SK-N-SH (cell line): ENCODE measurements around the gene TOR4A. TPM values are rescaled to one million over a fixed set of nuclear protein-coding genes. Genes with fewer than 3 reads are reported as not detected.
A peak's percentile ranks its signal among the peaks of the same experiment; 100 is the strongest.

Experiments
- CTCF ChIA-PET: fragments of 300-600, 350-600 bp; formaldehyde crosslinking; extraction: SDS; loops from one replicate; lab custom pipeline; 2021; lab: Yijun Ruan, JAX
- POLR2A ChIA-PET: fragments of 350-600 bp; sonication (Branson Sonifier 250); formaldehyde crosslinking; extraction: SDS; loops from one replicate; lab custom pipeline; 2020; ENCODE audit warnings: antibody characterized with exemption, inconsistent platforms; lab: Yijun Ruan, JAX
- DNase-seq: peaks from one replicate; pipeline ENCODE4 v3.0.0; 2012
- H2AFZ ChIP-seq: fragments of 200-600 bp; sonication (generic); 2 replicates; pipeline ENCODE4 v1.8.1; 2016; ENCODE audit warnings: antibody characterized with exemption, mild to moderate bottlenecking, low read depth
- H3F3A ChIP-seq: fragments of 200-600 bp; sonication (generic); replicated peaks from 2 replicates; pipeline ENCODE3; 2016; ENCODE audit warnings: antibody characterized with exemption, mild to moderate bottlenecking; ENCODE audit not compliant: insufficient read depth
- H3K27ac ChIP-seq, 2 experiments: fragments of 200-500 bp in 1 of 2; fragments of 200-600 bp in 1 of 2; sonication (Bioruptor generic) in 1 of 2; sonication (generic), shearing (Covaris generic) in 1 of 2; 2 replicates each; pipeline versions ENCODE4 v1.5.1 to v1.6.1; 2014 to 2016; ENCODE audit warnings: low read depth in 2 of 2, inconsistent platforms in 1 of 2, low read length in 1 of 2, mild to moderate bottlenecking in 1 of 2, mixed read lengths in 1 of 2
- H3K27me3 ChIP-seq: fragments of 200-600 bp; sonication (generic), shearing (Covaris generic); 2 replicates; pipeline ENCODE4 v1.6.1; 2016; ENCODE audit warnings: mixed run types; ENCODE audit not compliant: insufficient read depth
- H3K36me3 ChIP-seq, 2 experiments: fragments of 200-500 bp in 1 of 2; fragments of 200-600 bp in 1 of 2; sonication (Bioruptor generic) in 1 of 2; sonication (generic) in 1 of 2; replicated peaks in 1 of 2; 2 replicates each; pipeline versions ENCODE3 to v1.5.1; 2014 to 2016; ENCODE audit warnings: low read length in 1 of 2, mild to moderate bottlenecking in 1 of 2; ENCODE audit not compliant: insufficient read depth in 2 of 2, control insufficient read depth in 1 of 2
- H3K4me1 ChIP-seq, 2 experiments: fragments of 200-500 bp in 1 of 2; fragments of 200-600 bp in 1 of 2; sonication (Bioruptor generic) in 1 of 2; sonication (generic), shearing (Covaris generic) in 1 of 2; 2 replicates each; pipeline versions ENCODE4 v1.5.1 to v1.6.1; 2014 to 2016; ENCODE audit warnings: low read depth in 1 of 2, low read length in 1 of 2, mixed run types in 1 of 2; ENCODE audit not compliant: insufficient read depth in 2 of 2, control insufficient read depth in 1 of 2
- H3K4me2 ChIP-seq: fragments of 200-600 bp; sonication (generic), shearing (Covaris generic); 2 replicates; pipeline ENCODE4 v1.6.1; 2017; ENCODE audit warnings: mixed run types
- H3K4me3 ChIP-seq, 2 experiments: fragments of 200-500 bp in 1 of 2; fragments of 200-600 bp in 1 of 2; sonication (Bioruptor generic) in 1 of 2; sonication (generic), shearing (Covaris generic) in 1 of 2; 2 replicates each; pipeline versions ENCODE4 v1.5.1 to v1.8.1; 2014 to 2016; ENCODE audit warnings: low read depth in 2 of 2, inconsistent platforms in 1 of 2, low read length in 1 of 2, mild to moderate bottlenecking in 1 of 2, mixed read lengths in 1 of 2, moderate library complexity in 1 of 2
- H3K79me2 ChIP-seq: fragments of 200-600 bp; sonication (generic); 2 replicates; pipeline ENCODE4 v1.8.1; 2017; ENCODE audit warnings: mild to moderate bottlenecking; ENCODE audit not compliant: insufficient read depth
- H3K9ac ChIP-seq: fragments of 200-600 bp; sonication (generic); 2 replicates; pipeline ENCODE4 v1.6.1; 2017; ENCODE audit warnings: mixed run types
- H3K9me2 ChIP-seq: fragments of 200-600 bp; sonication (generic); 2 replicates; pipeline ENCODE4 v1.6.1; 2017; ENCODE audit warnings: mixed run types
- H3K9me3 ChIP-seq: fragments of 200-600 bp; sonication (generic); 2 replicates; pipeline ENCODE4 v1.6.1; 2017; ENCODE audit warnings: mixed run types, mild to moderate bottlenecking, moderate library complexity
- H4K20me1 ChIP-seq: fragments of 200-600 bp; sonication (generic); 2 replicates; pipeline ENCODE4 v1.6.1; 2017; ENCODE audit warnings: mild to moderate bottlenecking, mixed run types; ENCODE audit not compliant: insufficient read depth
- CHD2 ChIP-seq: fragments of 150-350 bp; IDR thresholded peaks from 2 replicates; pipeline ENCODE4 v1.6.1; 2018; ENCODE audit warnings: low read length; ENCODE audit not compliant: partially characterized antibody
- EP300 ChIP-seq, 2 experiments: IDR thresholded peaks; 2 replicates each; pipeline versions ENCODE4 v1.4.0 to v1.6.1; 2012; ENCODE audit warnings: borderline replicate concordance in 1 of 2, low read depth in 1 of 2, low read length in 1 of 2
- JUND ChIP-seq: IDR thresholded peaks from 2 replicates; pipeline ENCODE4 v1.4.0; 2012
- MAX ChIP-seq: IDR thresholded peaks from 2 replicates; pipeline ENCODE4 v1.4.0; 2012; ENCODE audit warnings: low read depth
- MEF2A ChIP-seq: IDR thresholded peaks from 2 replicates; pipeline ENCODE4 v1.4.0; 2012; ENCODE audit warnings: low read depth, borderline replicate concordance
- NFIC ChIP-seq: IDR thresholded peaks from 2 replicates; pipeline ENCODE4 v1.4.0; 2012; ENCODE audit warnings: borderline replicate concordance
- POLR2AphosphoS5 ChIP-seq: IDR thresholded peaks from 2 replicates; pipeline ENCODE4 v1.6.1; 2012; ENCODE audit warnings: low read depth, low read length
- SIN3A ChIP-seq: IDR thresholded peaks from 2 replicates; pipeline ENCODE4 v1.6.1; 2012; ENCODE audit warnings: low read depth, mild to moderate bottlenecking, low read length, moderate library complexity, borderline replicate concordance
- SMC3 ChIP-seq: IDR thresholded peaks from 2 replicates; pipeline ENCODE4 v1.6.1; 2012; ENCODE audit warnings: low read depth, low read length, improper control_type of control experiment
- TCF12 ChIP-seq: IDR thresholded peaks from 2 replicates; pipeline ENCODE4 v1.4.0; 2012
- USF1 ChIP-seq: IDR thresholded peaks from 2 replicates; pipeline ENCODE4 v1.4.0; 2012; ENCODE audit warnings: low read depth, borderline replicate concordance
- ZBTB33 ChIP-seq: IDR thresholded peaks from 2 replicates; pipeline ENCODE4 v1.4.0; 2012; ENCODE audit warnings: low read depth, borderline replicate concordance
- WGBS: methylation state at CpG from one replicate; pipeline ENCODE4 v1.1.6; 2017; ENCODE audit warnings: low lambda C conversion rate; 5-methylcytosine and 5-hydroxymethylcytosine counted together
- polyA plus RNA-seq, 3 experiments: library from polyadenylated mRNA; depleted of rRNA; stranded (reverse); fragments of >200 nt; gene quantifications; 2 replicates each; pipeline ENCODE4 v1.2.3, GENCODE V29; 2012

Gene TOR4A
- polyA plus RNA-seq, 1 of the 3 experiments (the other 2 are of a cell fraction): 0.81 TPM

- Histone ChIP-seq H3K9ac (no peak overlapping the region), H3K79me2 (no peaks in the 10 kb centered on the region), H3K4me1 (peaks cover 0 to 24% of the 10 kb centered on the region in 2 experiments; a peak in 2 of 4 replicates), H4K20me1 (no peaks in the 10 kb centered on the region), H3K4me2 (no peak overlapping the region), H3K27me3 (no peaks in the 10 kb centered on the region), H3K27ac (no peak overlapping the region), H3K36me3 (no peaks in the 10 kb centered on the region), H2AFZ (no peak overlapping the region), H3K9me3 (no peaks in the 10 kb centered on the region), H3F3A (peaks cover 4% of the 10 kb centered on the region), H3K4me3 (no peak overlapping the region), H3K9me2 (no peaks in the 10 kb centered on the region)
- WGBS: 78% methylated on average over 7 of the region's 16 CpGs
- peak; percentile 51 for DNase-seq
- TF ChIP-seq MAX (no peak), CHD2 (no peak), ZBTB33 (no peak), JUND (no peak), NFIC (no peak), SIN3A (no peak), POLR2AphosphoS5 (no peak), EP300 (IDR thresholded peaks at IDR 0.05; ENCODE audit: borderline replicate concordance in 1 of 2, low read depth in 1 of 2, low read length in 1 of 2) (no peak)
- CTCF ChIA-PET: interaction anchor here (1.5 to 5.7 kb wide), 2 partner anchors 8 to 14 kb away, joined by 5 to 74 read pairs; no protein-coding TSS in a partner anchor
- POLR2A ChIA-PET: no interaction called here
Measured at GRCh38 chr9:137304383-137305059, 27.0 kb downstream of the TOR4A start.

- WGBS: 90% methylated on average over 28 of the region's 36 CpGs
- CTCF ChIA-PET: interaction anchor here (5.7 kb wide), 1 partner anchor 13 kb away, joined by 74 read pairs; no protein-coding TSS in a partner anchor
- no peaks in the 10 kb centered on the region for H3K9me3 ChIP-seq
Measured at GRCh38 chr9:137305060-137305797, 27.7 kb downstream of the TOR4A start.

More at GRCh38 chr9:137305060-137305797, 27.7 kb downstream of the TOR4A start:
- Histone ChIP-seq H3F3A (peaks cover 1% of the 10 kb centered on the region), H3K9me2 (no peaks in the 10 kb centered on the region), H3K27me3 (no peaks in the 10 kb centered on the region), H3K4me2 (no peak overlapping the region), H3K79me2 (no peaks in the 10 kb centered on the region), H3K4me1 (peaks cover 0 to 19% of the 10 kb centered on the region in 2 experiments; a peak in 2 of 4 replicates), H3K9ac (no peak overlapping the region), H2AFZ (no peak overlapping the region), H3K36me3 (no peaks in the 10 kb centered on the region), H3K4me3 (no peak overlapping the region), H3K27ac (no peak overlapping the region), H4K20me1 (no peaks in the 10 kb centered on the region)
- DNase-seq: peak; percentile 48
- POLR2A ChIA-PET: no interaction called here
- TF ChIP-seq SMC3: no peak
- TF ChIP-seq USF1: no peak
- no peak for TF ChIP-seq TCF12
- no peak for TF ChIP-seq MEF2A
